ENCODE measurements around the gene FILIP1L.

The FILIP1L gene

DNA sequence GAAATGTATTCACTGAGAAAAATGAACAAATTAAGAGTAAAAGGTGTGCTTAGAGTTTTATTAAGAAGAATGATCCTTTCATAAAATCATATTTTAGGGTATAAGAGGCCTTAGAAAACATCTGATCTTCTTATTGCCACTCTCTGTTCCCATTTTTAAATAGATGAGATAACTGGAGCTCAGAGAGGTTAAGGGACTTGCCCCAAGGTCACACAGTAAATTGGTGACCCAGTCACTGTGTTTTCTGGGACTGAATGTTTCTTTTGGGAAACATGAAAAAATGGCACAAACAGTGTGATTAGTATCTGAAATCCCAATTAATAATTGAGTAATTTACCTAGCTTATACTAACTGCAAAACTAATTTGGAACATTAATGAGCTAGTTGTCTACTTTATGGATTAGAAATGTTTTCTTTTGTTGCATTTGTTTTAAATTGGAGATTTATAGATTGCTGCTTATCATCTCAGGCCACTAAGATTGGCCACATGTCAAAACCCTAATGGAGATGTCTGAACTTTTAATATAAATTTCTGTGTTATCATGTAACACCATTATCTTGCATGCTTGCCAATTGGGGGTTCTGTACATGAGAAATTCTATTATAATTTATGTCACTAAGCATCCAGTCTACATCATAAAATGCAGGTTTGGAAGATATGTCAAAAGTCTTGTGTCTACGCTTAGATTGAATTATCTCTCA lies 231.7 kb downstream of the FILIP1L start:
- intact Hi-C loops (cut with DNase I; ENCODE audit: low total_unique reads) = no loop called here
- no peak for DNase-seq
- H3K9me3 ChIP-seq = no peaks in the 10 kb centered on the region
- no peaks in the 10 kb centered on the region for H3K36me3 ChIP-seq
- peaks cover 0 to 52% (median 13%) of the 10 kb centered on the region in 4 donors for H3K4me1 ChIP-seq
- TF ChIP-seq, protein P1, sequence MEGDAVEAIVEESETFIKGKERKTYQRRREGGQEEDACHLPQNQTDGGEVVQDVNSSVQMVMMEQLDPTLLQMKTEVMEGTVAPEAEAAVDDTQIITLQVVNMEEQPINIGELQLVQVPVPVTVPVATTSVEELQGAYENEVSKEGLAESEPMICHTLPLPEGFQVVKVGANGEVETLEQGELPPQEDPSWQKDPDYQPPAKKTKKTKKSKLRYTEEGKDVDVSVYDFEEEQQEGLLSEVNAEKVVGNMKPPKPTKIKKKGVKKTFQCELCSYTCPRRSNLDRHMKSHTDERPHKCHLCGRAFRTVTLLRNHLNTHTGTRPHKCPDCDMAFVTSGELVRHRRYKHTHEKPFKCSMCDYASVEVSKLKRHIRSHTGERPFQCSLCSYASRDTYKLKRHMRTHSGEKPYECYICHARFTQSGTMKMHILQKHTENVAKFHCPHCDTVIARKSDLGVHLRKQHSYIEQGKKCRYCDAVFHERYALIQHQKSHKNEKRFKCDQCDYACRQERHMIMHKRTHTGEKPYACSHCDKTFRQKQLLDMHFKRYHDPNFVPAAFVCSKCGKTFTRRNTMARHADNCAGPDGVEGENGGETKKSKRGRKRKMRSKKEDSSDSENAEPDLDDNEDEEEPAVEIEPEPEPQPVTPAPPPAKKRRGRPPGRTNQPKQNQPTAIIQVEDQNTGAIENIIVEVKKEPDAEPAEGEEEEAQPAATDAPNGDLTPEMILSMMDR (IDR thresholded peaks at IDR 0.05) = no peak
- peak overlapping the region in 1 of 2 donors; percentile 48 for H3K27ac ChIP-seq
- H3K27me3 ChIP-seq = no peaks in the 10 kb centered on the region
- no peak overlapping the region for H3K4me3 ChIP-seq

DNA sequence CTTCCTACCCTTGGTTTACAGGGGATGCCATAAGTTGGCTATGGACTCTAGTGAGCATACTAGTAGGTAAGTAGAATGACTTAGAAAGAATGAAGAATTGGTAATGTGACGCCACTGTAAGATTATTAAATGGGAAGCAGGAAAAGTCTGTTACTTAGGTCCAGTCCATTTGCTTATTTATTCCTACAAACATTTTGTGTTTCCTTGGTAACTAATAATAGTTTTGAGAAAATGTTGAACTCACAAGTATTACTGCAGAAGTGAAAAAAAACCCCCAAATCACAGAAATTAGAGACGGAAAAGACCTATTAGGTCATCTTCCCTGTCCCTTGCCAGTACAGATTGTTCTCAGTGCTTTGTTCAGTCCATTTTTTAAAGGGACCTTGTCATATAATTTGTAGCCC lies 233.2 kb downstream of the FILIP1L start:
- Histone ChIP-seq H3K27me3 (no peaks in the 10 kb centered on the region), H3K27ac (peak overlapping the region; percentile 48 to 68), H3K4me1 (peaks cover 0 to 62% (median 15%) of the 10 kb centered on the region in 4 donors), H3K9me3 (no peaks in the 10 kb centered on the region), H3K36me3 (no peaks in the 10 kb centered on the region), H3K4me3 (no peak overlapping the region)
- DNase-seq = no peak
- intact Hi-C loops (cut with DNase I; ENCODE audit: low total_unique reads) = no loop called here
- TF ChIP-seq, protein P1 (IDR thresholded peaks at IDR 0.05) = no peak

DNA sequence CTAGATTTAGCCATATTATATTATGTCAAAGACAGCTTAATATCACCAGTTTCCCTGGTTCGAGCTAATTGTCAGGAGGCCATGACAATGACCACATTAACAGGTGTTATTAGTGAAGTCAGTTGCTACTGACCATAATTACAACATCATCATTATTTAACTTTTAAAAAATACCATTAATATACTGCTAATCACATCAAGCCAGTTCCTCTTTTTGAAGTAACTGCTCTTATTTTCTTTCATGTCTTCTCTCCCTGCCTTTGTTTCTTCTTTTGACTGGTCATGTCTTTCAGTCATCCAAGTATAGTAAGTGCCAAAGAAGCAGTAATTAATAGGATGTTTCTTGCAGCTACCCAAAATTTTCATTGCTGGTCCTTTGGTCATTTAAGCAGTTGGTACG lies 235.0 kb downstream of the FILIP1L start:
- H3K4me3 ChIP-seq = no peak overlapping the region
- intact Hi-C loops (cut with DNase I; ENCODE audit: low total_unique reads) = no loop called here
- no peaks in the 10 kb centered on the region for H3K27me3 ChIP-seq
- H3K4me1 ChIP-seq = peaks cover 0 to 53% (median 12%) of the 10 kb centered on the region in 4 donors
- no peaks in the 10 kb centered on the region for H3K36me3 ChIP-seq
- TF ChIP-seq, protein P1 (IDR thresholded peaks at IDR 0.05) = no peak
- no peak for DNase-seq
- peak overlapping the region in 1 of 2 donors; percentile 96 for H3K27ac ChIP-seq
- no peaks in the 10 kb centered on the region for H3K9me3 ChIP-seq

DNA sequence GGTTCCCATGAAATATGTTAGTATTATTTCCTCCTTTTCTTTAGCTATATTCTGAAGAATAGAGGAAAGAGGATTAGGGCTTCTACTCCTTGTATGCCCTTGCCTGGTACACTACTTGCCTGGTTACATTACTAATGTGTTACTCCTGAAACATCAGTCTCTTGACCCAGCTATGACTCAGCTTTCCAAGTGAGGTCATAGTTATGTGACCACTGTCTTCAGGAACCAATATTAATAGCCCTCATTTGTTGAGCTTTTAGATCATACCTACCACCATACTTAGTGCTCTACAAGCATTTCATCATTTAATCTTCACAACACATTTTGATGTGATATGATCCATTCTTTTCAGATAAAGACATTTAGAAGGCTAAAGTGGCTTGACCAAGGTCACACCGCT lies 236.3 kb downstream of the FILIP1L start:
- intact Hi-C loops (cut with DNase I; ENCODE audit: low total_unique reads) = no loop called here
- no peaks in the 10 kb centered on the region for H3K9me3 ChIP-seq
- peak overlapping the region; percentile 96 to 97 for H3K27ac ChIP-seq
- H3K36me3 ChIP-seq = no peaks in the 10 kb centered on the region
- no peaks in the 10 kb centered on the region for H3K27me3 ChIP-seq
- H3K4me3 ChIP-seq = no peak overlapping the region
- TF ChIP-seq, protein P1 (IDR thresholded peaks at IDR 0.05) = no peak
- peaks cover 0 to 49% (median 11%) of the 10 kb centered on the region in 4 donors for H3K4me1 ChIP-seq
- no peak for DNase-seq

DNA sequence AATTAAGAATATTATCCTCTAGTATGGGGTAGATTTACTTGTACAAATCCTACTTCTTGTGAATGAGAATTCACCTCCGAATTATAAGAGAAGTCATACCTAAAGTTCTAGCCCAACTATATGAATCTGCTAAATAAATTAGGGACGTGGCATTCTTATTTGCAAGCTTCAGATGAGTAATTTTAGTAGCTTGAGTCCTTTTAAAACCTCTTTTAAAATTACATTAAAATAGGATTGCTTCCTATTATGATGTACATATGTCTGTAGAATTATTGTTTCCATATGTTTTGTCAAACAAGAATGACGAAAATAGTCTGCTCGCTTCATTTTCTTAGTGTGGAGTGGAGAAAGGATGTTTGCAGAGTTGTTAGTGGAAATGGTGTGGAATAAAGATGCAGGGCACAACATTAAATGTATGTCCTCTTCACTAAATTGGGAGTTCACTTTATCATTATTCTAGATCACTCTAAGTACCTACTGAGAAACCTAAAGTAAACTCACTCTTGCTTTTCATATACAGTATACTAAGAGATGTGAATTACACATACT lies 237.2 kb downstream of the FILIP1L start:
- H3K27me3 ChIP-seq = no peaks in the 10 kb centered on the region
- no peaks in the 10 kb centered on the region for H3K36me3 ChIP-seq
- TF ChIP-seq, protein P1 (IDR thresholded peaks at IDR 0.05) = no peak
- H3K4me3 ChIP-seq = peak overlapping the region; percentile 74 to 87
- peaks cover 0 to 46% (median 11%) of the 10 kb centered on the region in 4 donors for H3K4me1 ChIP-seq
- no peaks in the 10 kb centered on the region for H3K9me3 ChIP-seq
- no peak for DNase-seq
- peak overlapping the region; percentile 96 to 97 for H3K27ac ChIP-seq
- intact Hi-C loops (cut with DNase I; ENCODE audit: low total_unique reads) = no loop called here
